DMS153 treated with DMSO at 0.1 percent for 48 hours (cell line): ENCODE measurements around the gene PTPRD.
"Not testable (repeated sequence)": the region's sequence is repeated elsewhere in the genome, so short reads cannot be mapped to it uniquely, and the experiment has no call there.

Experiments
- DNase-seq: peaks from one replicate; lab custom pipeline; 2025; ENCODE audit not compliant: unreplicated experiment; lab: John Stamatoyannopoulos, UW

The PTPRD gene

GRCh38 chr9:8717146-8717545 lies 1895.7 kb downstream of the PTPRD start:
- DNase-seq = no peak

GRCh38 chr9:8715788-8716187 lies 1897.0 kb downstream of the PTPRD start:
- no peak for DNase-seq

- no peak for DNase-seq
Measured at GRCh38 chr9:8713811-8714165, 1899.0 kb downstream of the PTPRD start.

GRCh38 chr9:8713149-8713810 lies 1899.5 kb downstream of the PTPRD start:
- DNase-seq = no peak

GRCh38 chr9:8709731-8710130 lies 1903.1 kb downstream of the PTPRD start:
- DNase-seq = no peak

GRCh38 chr9:8708728-8709127 lies 1904.1 kb downstream of the PTPRD start:
- DNase-seq = no peak

- no peak for DNase-seq
Measured at GRCh38 chr9:8706998-8707397, 1905.8 kb downstream of the PTPRD start.

- DNase-seq = no peak
Measured at GRCh38 chr9:8706531-8706930, 1906.3 kb downstream of the PTPRD start.

GRCh38 chr9:8705861-8706260 lies 1906.9 kb downstream of the PTPRD start:
- DNase-seq = no peak

- DNase-seq = no peak
Measured at GRCh38 chr9:8703904-8704303, 1908.9 kb downstream of the PTPRD start.

GRCh38 chr9:8701904-8702303 lies 1910.9 kb downstream of the PTPRD start:
- DNase-seq = no peak

- not testable (repeated sequence) for DNase-seq
Measured at GRCh38 chr9:8697565-8697964, 1915.2 kb downstream of the PTPRD start.

GRCh38 chr9:8696516-8696915 lies 1916.3 kb downstream of the PTPRD start:
- no peak for DNase-seq

- peak; percentile 43 for DNase-seq
Measured at GRCh38 chr9:8694983-8695588, 1917.7 kb downstream of the PTPRD start.

- no peak for DNase-seq
Measured at GRCh38 chr9:8693464-8693863, 1919.3 kb downstream of the PTPRD start.

GRCh38 chr9:8686516-8686915 lies 1926.3 kb downstream of the PTPRD start:
- DNase-seq = no peak

- no peak for DNase-seq
Measured at GRCh38 chr9:8685825-8686224, 1927.0 kb downstream of the PTPRD start.

- no peak for DNase-seq
Measured at GRCh38 chr9:8684978-8685708, 1927.7 kb downstream of the PTPRD start.

- DNase-seq = no peak
Measured at GRCh38 chr9:8683496-8683895, 1929.3 kb downstream of the PTPRD start.

- no peak for DNase-seq
Measured at GRCh38 chr9:8680658-8681057, 1932.1 kb downstream of the PTPRD start.

GRCh38 chr9:8680157-8680556 lies 1932.6 kb downstream of the PTPRD start:
- DNase-seq = no peak

GRCh38 chr9:8679371-8679822 lies 1933.4 kb downstream of the PTPRD start:
- no peak for DNase-seq
